GM19438 (cell line): ENCODE data around the gene RIPPLY3.

Experiments used
- ATAC-seq: cut with Tn5 transposase; IDR thresholded peaks from one replicate; pipeline ENCODE4 v1.9.1; 2021; ENCODE audit warnings: low read depth; ENCODE audit not compliant: unreplicated experiment

Gene RIPPLY3, protein sequence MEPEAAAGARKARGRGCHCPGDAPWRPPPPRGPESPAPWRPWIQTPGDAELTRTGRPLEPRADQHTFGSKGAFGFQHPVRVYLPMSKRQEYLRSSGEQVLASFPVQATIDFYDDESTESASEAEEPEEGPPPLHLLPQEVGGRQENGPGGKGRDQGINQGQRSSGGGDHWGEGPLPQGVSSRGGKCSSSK

DNA sequence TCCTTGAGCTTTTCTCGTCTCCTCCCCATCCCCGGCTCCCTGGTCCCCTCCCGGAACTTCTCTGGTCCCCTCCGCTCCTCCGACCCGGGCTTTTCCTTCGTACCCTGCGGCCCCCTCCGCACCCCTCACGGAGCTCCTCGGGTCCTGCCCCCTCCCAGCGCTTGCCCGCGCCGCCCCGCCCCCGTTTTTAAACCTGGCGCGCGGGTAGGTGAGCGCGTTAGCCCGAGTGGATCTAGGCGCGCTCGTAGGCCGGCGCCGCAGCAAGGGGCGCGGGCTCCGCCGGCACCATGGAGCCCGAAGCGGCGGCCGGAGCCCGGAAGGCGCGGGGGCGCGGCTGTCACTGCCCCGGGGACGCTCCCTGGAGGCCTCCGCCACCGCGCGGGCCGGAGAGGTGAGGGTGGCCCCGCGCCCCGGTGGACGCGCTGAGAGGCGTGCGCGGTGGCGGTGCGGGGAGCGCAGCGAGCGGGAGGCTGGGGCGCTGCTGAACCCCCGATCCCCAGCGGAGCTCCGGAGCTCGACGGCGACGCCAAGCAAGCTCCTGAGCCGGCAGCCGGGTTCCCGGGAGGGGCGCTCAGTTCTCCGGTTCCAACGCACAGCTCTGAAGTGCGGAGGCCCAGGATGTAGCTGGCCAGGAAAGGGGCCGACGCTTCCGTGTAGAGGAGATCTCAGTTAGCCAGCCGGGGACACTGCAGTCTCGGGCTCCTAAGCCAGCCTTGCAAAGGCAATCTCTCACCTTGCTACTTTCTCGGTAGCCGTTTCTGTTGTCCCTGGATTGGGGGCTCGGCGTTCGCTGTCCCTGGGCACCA is at the start of gene RIPPLY3:
RIPPLY3 (plus strand) TSS at position 217 of the 806 bp plus-strand sequence; CDS start at position 288, 71 bp downstream.
- ATAC-seq, result no peak

GRCh38 chr21:36959020-36959835 is 47.3 kb upstream of the RIPPLY3 start:
- ATAC-seq, result no peak

GRCh38 chr21:36960676-36961284 is 45.7 kb upstream of the RIPPLY3 start:
- no peak for ATAC-seq

GRCh38 chr21:36962098-36962780 is 44.3 kb upstream of the RIPPLY3 start:
- ATAC-seq, result no peak

- ATAC-seq, result no peak
These were observed 42.1 kb upstream of the RIPPLY3 start for GRCh38 chr21:36964398-36964797.

- no peak for ATAC-seq
These were observed 41.4 kb upstream of the RIPPLY3 start for GRCh38 chr21:36964827-36965719.

- ATAC-seq, result no peak
These were observed 40.8 kb upstream of the RIPPLY3 start for GRCh38 chr21:36965720-36966065.

- ATAC-seq, result peak; percentile 74
These were observed 40.3 kb upstream of the RIPPLY3 start, which contains the start of gene HLCS for GRCh38 chr21:36966066-36966820. TSS of gene HLCS (minus strand) at chr21:36966669. CDS start at chr21:36966638, 31 bp downstream.

GRCh38 chr21:36966821-36967768 is 39.4 kb upstream of the RIPPLY3 start:
- ATAC-seq, result peak; percentile 20

DNA sequence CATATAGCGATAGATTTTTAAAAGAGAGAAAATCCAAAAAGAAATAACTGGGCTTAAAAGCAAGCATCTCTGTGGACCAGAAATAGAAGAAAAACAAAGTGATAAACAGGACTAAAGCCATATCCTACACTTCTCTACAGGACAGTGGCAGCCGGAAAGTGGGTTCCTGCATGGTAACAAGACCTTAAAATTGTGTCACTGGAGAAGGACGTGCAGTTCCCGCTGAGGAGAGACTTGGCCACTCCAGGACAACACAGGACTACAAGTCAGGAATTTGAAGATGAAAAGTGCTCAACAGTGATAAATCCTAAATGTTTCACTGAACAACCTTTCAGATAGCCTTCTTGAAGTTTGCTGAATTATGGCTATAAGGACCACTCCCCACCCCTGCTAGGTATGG is 38.1 kb upstream of the RIPPLY3 start:
- ATAC-seq, result no peak

DNA sequence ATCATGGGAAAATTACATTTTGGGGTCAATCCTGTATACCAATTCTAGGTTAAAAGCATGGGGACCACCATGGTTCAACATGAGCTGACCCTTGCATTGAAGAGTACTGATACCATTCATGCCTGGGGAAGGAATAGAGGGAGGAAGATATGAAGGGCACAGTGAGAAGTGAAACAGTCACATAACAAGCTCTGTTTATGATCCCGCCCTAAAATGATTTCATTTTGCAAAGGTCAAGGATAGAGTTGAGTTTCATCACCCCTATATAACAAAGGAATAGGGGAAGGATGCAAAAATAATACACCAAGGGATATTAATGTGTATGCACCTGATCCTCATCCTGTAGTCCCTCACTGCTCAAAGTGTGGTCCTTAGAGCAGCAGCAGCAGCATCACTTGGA is 37.5 kb upstream of the RIPPLY3 start:
- ATAC-seq, result no peak

DNA sequence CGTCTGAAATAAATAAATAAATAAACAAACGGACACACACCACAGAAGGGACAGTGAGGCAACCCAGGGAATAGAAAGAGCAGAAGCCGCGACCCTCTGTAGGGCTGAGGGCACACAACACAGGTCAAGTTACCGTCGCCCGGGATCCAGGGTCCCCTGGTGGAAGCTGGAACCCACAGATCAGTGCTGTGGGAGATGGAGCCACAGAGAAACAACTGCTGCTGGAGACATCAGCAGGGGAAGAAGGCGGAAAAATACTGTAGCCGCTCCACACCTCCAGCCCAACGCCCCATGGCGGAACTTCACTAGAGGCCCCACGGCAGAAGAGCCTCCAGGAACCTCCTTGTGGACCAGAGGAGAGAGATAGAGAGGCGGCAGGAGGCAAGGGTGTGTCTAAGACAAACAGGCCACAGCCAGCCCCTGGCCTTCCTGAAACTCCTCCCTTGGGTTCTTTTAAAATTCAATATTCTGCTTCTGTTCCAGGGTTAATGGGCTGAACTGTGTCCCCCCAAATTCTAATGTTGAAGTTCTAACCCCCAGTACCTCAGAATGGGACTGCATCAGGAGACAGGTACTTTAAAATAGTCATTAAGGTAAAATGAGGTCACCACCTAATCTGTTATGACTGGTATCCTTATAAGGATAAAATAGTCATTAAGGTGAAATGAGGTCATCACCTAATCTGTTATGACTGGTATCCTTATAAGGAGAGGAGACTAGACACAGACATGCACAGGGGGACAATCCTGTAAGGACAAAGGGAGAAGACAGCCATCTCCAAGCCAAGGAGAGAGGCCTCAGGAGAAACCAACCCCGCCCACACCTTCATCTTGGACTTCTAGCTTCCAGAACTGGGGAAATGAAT is 32.3 kb upstream of the RIPPLY3 start:
- no peak for ATAC-seq

GRCh38 chr21:36974851-36975192 is 31.7 kb upstream of the RIPPLY3 start:
- no peak for ATAC-seq

DNA sequence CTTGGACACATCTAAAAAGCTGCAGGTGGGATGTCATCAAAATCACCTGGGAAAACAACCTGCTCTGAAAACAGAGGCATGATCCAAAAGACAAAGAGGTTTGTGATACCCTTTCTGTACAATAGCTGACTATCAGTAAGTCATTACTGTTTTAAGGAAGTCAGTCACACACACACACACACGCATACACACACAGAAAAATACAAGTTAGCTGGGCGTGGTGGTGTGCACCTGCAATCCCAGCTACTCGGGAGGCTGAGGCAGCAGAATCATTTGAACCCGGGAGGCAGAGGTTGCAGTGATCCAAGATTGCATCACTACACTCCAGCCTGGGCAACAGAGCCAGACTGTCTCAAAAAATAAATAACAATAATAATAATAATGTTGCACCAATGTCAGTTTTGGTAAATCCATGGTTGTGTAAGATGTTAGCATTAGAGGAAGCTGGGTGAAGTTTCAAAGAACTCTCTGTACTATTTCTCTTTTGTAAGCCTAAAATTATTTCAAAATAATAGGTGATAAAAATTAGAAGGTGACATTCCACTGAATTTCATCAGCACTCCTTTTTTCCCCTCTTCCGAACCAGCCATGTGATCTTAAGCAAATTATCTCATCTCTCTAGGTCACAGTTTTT is 30.2 kb upstream of the RIPPLY3 start:
- no peak for ATAC-seq

- ATAC-seq, result peak; percentile 54
These were observed 29.4 kb upstream of the RIPPLY3 start for GRCh38 chr21:36976882-36977651.
